Activated CD4-positive, alpha-beta memory T cell treated with anti-CD3 and anti-CD28 coated beads, Interleukin-2, amount 10 ng/mL, durations not matched to agents 7 days and 5 days (primary cell): Measurements from ENCODE around the gene CCS. TPM values are rescaled to one million over a fixed set of nuclear protein-coding genes. Genes with fewer than 3 reads are reported as not detected.

Source experiments
- CTCF ChIA-PET: fragments of 350-600 bp; sonication (Branson Sonifier 250); formaldehyde crosslinking; loops from one replicate; lab custom pipeline; 2021; ENCODE audit warnings: antibody characterized with exemption, inconsistent platforms; lab: Charles Lee
- POLR2A ChIA-PET: fragments of 350-600 bp; sonication (Branson Sonifier 250); formaldehyde crosslinking; loops from one replicate; lab custom pipeline; 2021; ENCODE audit warnings: antibody characterized with exemption; lab: Charles Lee
- DNase-seq: peaks from one replicate; pipeline ENCODE4 v3.0.0-alpha.2; 2020
- H3K27ac Mint-ChIP-seq: one replicate; pipeline ENCODE4 v1.8.0; 2021; ENCODE audit warnings: mild to moderate bottlenecking, mixed read lengths
- H3K27me3 Mint-ChIP-seq: one replicate; pipeline ENCODE4 v1.8.0; 2021; ENCODE audit warnings: mixed read lengths
- H3K36me3 Mint-ChIP-seq: one replicate; pipeline ENCODE4 v1.8.0; 2021; ENCODE audit warnings: low read depth, mixed read lengths
- H3K4me1 Mint-ChIP-seq: one replicate; pipeline ENCODE4 v1.8.0; 2021; ENCODE audit warnings: mixed read lengths
- H3K4me3 Mint-ChIP-seq: one replicate; pipeline ENCODE4 v1.8.0; 2021; ENCODE audit warnings: mild to moderate bottlenecking, mixed read lengths
- H3K9me3 Mint-ChIP-seq: one replicate; pipeline ENCODE4 v1.8.0; 2021; ENCODE audit warnings: mixed read lengths
- total RNA-seq, 2 experiments: library from RNA; stranded (reverse); gene quantifications; one replicate each; pipeline ENCODE4 v1.2.3, GENCODE V29; 2021

CCS gene
- total RNA-seq, 2 experiments from 2014 or later: 32.8 to 33.2 TPM

DNA sequence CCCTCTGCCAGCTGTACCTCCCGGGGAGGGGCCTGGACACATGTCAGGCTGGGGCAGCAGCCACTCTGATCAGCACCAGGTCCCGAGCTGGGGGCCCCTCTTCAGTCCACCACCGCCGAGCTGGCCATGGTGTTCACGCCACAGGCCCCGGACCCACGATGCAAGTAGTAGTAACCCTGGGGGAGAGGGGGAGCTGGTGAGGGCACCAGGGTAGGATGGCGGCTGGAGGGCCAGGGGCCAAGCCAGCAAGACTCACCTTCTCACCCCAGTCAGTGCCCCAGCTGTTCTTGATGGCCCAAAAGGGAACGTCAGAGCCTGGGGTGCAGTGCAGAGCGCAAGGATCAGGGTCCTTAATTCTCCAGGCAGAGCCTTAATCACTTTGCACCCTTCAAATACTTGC is 29.2 kb upstream of the CCS start:
- Mint-ChIP-seq H3K9me3 (no peaks in the 10 kb centered on the region), H3K4me3 (no peak overlapping the region), H3K27ac (no peak overlapping the region), H3K27me3 (peaks cover 14% of the 10 kb centered on the region), H3K4me1 (peaks cover 4% of the 10 kb centered on the region), H3K36me3 (no peaks in the 10 kb centered on the region)
- no peak for DNase-seq
- CTCF ChIA-PET: interaction anchor here (0.5 kb wide), 1 partner anchor 48 kb away, joined by 4 read pairs; no protein-coding TSS in a partner anchor
- POLR2A ChIA-PET: interaction anchor here (1.1 kb wide), 1 partner anchor 74 kb away, joined by 3 read pairs; no protein-coding TSS in a partner anchor

DNA sequence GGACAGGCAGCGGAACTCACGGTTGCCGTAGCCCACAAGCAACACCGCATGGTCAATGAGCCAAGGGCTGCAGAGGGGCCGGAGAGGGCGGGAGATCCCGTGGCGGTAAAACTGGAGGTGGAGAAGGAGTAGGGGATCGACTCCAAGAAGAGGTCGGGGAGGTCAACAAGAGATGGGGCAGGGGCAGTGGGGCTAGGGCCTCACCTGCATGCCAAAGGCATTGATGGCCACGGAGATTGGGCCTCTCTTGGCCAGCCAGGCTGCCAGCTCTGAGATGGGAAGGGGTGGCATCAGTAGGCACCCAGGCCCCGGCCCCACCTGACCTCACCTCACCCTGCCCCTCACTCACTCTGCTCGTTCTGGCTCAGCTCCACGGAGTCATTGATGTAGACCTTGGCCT is 28.4 kb upstream of the CCS start:
- ChIA-PET POLR2A (no interaction called here), CTCF (no interaction called here)
- no peaks in the 10 kb centered on the region for H3K36me3 Mint-ChIP-seq
- H3K9me3 Mint-ChIP-seq: no peaks in the 10 kb centered on the region
- DNase-seq: no peak
- no peak overlapping the region for H3K27ac Mint-ChIP-seq
- H3K27me3 Mint-ChIP-seq: peaks cover 17% of the 10 kb centered on the region
- H3K4me3 Mint-ChIP-seq: no peak overlapping the region
- H3K4me1 Mint-ChIP-seq: peaks cover 4% of the 10 kb centered on the region

DNA sequence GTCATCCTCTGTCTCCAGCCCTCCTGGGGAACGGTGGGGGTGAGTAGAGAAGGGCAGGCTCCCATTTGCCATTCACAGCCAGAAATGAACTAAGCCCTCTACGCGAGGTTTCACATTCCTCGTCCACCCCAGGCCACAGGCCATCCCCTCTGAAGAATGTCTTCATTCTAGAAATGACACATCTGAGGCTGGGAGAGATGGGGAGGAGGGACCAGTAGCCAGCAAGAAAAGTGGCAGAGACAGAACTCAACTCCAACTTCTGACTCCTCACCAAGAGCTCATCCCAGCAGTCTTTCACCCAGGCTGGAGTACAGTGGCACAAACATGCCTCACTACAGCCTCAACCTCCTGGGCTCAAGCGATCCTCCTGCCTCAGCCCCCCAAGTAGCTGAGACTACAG is 28.0 kb upstream of the CCS start:
- Mint-ChIP-seq H3K9me3 (no peaks in the 10 kb centered on the region), H3K36me3 (no peaks in the 10 kb centered on the region), H3K27ac (no peak overlapping the region), H3K4me1 (peaks cover 4% of the 10 kb centered on the region), H3K27me3 (peaks cover 17% of the 10 kb centered on the region), H3K4me3 (no peak overlapping the region)
- ChIA-PET CTCF (no interaction called here), POLR2A (no interaction called here)
- no peak for DNase-seq

DNA sequence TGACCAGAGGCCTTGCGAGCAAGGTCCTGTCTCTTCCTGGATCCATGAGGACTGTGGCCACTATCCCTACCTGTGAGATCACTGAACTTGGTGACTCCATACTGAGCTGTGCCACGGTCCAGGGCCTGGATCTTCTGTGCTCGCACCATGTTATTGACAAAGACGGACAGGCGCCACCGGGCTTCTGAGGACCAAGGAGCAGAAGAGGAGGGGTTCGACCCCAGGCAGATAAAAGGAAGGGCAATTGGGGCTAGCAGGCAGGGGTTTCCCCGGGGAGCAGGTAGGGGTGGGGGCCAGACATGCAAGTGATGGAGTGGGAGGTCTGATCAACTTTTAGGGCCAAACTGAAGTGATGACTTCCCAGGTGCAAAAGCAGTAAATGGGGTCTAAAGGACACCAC is 26.8 kb upstream of the CCS start:
- peaks cover 4% of the 10 kb centered on the region for H3K4me1 Mint-ChIP-seq
- H3K4me3 Mint-ChIP-seq: no peak overlapping the region
- DNase-seq: no peak
- CTCF ChIA-PET: no interaction called here
- no peaks in the 10 kb centered on the region for H3K36me3 Mint-ChIP-seq
- peaks cover 17% of the 10 kb centered on the region for H3K27me3 Mint-ChIP-seq
- no peak overlapping the region for H3K27ac Mint-ChIP-seq
- H3K9me3 Mint-ChIP-seq: no peaks in the 10 kb centered on the region
- POLR2A ChIA-PET: no interaction called here

DNA sequence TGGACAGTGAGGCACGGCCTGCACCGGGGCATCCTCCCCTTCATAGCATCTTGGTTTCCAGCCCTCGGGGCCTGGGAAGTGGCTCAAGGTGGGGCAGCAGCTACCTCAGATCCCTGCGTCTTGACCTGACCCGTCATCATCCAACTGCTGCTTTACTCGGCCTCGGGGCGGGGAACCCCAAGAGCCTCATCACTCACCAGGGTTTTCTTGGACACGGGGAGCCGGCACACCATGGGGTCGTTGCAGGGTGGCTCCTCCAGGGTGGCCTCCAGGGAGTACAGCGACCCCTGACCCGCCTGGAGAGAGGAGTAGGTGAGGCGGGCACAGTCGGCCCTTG is 25.2 kb upstream of the CCS start:
- peak overlapping the region; percentile 66 for H3K4me3 Mint-ChIP-seq
- no peak for DNase-seq
- peaks cover 4% of the 10 kb centered on the region for H3K4me1 Mint-ChIP-seq
- H3K27me3 Mint-ChIP-seq: peaks cover 17% of the 10 kb centered on the region
- ChIA-PET CTCF (interaction anchor here (1.3 kb wide), 1 partner anchor 12 kb away, joined by 3 read pairs; no protein-coding TSS in a partner anchor), POLR2A (interaction anchor here (1.4 to 1.7 kb wide), 3 partner anchors 52 to 109 kb away, joined by 3 to 4 read pairs (median 3); no protein-coding TSS in a partner anchor)
- no peaks in the 10 kb centered on the region for H3K36me3 Mint-ChIP-seq
- no peak overlapping the region for H3K27ac Mint-ChIP-seq
- no peaks in the 10 kb centered on the region for H3K9me3 Mint-ChIP-seq

DNA sequence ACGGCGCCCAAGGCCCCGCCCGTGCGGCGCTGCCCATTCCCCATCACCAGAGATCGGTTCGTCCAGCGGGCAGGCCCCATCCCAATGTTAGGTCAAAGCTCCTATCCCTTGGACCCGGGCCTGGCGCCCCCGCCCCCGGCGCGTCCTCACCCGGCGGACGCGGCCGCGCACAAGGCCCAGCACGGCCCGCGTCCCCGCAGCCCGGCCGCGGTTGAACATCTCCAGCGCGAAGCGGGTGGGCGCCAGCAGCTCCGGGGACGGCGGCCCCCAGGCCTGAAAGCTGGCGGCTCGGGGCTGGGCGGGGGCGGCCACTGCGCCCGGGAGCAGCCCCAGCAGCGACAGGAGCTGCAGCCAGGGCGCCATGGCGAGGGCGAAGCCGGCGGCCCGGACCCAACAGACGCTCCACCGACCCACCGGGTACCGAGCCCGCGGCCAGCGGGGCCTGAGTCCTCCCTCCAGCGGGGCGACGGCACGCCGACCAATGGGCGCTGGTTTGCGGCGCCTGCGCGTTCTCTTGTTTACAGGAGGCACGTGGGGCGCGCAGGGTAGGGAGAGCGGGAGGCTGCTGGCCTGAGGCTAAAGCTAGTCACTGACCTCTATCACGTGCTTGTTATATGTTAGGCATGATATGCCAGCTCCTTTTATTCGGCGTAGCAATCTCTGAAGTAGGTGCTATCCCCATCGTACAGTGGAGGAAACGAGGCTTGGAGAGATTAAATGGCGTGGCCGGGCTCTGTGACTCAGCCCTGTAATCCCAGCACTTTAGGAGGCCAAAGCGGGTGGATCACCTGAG is 24.7 kb upstream of the CCS start, which contains the start of gene CTSF:
Gene CTSF, minus strand, starts transcription at position 483 of the 793 bp plus-strand sequence. Its CDS starts 120 bp downstream, at position 363.
- H3K27me3 Mint-ChIP-seq: peaks cover 17% of the 10 kb centered on the region
- H3K36me3 Mint-ChIP-seq: no peaks in the 10 kb centered on the region
- H3K4me1 Mint-ChIP-seq: peaks cover 4% of the 10 kb centered on the region
- ChIA-PET CTCF (interaction anchor here (1.1 to 1.6 kb wide), 5 partner anchors 10 to 150 kb away, joined by 3 to 8 read pairs (median 4); partner anchors contain the start of gene RBM4B), POLR2A (interaction anchor here (1.4 to 1.7 kb wide), 6 partner anchors 13 to 109 kb away, joined by 3 to 7 read pairs (median 4); partner anchors contain the start of genes ACTN3, RBM14 and ZDHHC24)
- no peak within 1 kb of the TSS for H3K27ac Mint-ChIP-seq
- H3K4me3 Mint-ChIP-seq: peak within 1 kb of the TSS; percentile 66
- H3K9me3 Mint-ChIP-seq: no peaks in the 10 kb centered on the region
- peak; percentile 72 for DNase-seq

DNA sequence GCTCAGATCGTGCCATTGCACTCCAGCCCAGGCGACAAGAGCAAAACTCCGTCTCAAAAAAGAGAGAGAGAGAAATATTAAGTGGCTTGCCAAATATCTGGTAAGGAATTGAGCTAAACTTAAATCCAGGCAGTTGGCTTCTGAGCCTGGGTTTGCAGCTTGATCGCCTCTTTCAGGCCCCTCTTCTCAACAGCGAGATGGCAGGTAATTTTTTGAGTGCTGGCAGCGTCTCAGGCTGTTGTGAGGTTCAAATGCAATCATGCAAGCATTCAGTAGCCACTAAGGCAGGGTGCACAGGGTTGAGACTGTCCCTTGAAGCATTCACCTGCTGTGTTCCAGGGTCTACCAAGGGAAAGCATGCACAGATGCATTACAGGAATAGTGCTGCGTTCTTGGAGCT is 23.9 kb upstream of the CCS start:
- Mint-ChIP-seq H3K36me3 (no peaks in the 10 kb centered on the region), H3K27ac (no peak overlapping the region), H3K9me3 (no peaks in the 10 kb centered on the region), H3K4me1 (peaks cover 4% of the 10 kb centered on the region), H3K27me3 (peaks cover 22% of the 10 kb centered on the region), H3K4me3 (no peak overlapping the region)
- ChIA-PET CTCF (interaction anchor here (1.1 to 1.6 kb wide), 4 partner anchors 9 to 151 kb away, joined by 3 to 8 read pairs (median 6); partner anchors contain the start of gene RBM4B), POLR2A (interaction anchor here (1.5 to 1.7 kb wide), 5 partner anchors 14 to 108 kb away, joined by 3 to 7 read pairs (median 4); partner anchors contain the start of genes ACTN3, RBM14 and ZDHHC24)
- DNase-seq: no peak

DNA sequence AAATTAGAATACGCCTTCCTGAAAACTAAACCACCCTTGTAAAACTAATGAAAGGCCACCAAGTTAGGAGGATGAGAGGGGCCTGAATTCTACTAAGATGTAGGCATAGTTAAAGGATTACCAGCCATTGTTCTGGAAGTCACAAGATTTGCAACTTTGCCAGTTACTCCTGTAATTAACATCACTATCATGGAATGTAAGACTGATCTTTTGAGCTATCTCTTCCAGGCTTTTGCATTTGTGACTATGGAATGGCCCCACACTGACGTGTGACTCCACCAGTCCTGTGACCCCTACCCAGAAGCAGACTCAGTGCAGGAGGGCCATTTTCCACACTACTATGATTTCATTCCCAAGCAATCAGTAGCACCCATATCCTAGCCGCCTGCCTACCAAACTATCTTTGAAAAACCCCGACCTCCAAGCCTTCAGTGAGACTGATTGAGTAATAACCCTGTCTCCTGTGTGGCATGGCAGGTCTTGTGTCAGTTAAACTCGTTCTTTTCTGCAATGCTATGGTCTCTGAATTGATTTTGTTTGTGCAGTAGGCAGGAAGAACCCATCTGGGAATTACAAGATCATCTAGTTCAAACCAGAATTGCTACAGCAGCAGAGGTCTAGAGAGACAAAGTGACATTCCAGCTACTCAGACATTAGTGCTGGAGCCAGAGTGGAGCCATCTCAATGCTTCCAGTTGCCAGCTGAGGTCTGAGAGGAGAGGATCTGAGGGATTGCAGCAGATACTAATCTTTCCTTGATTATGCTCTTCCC is 22.7 kb upstream of the CCS start:
- ChIA-PET POLR2A (interaction anchor here (0.7 to 1.5 kb wide), 3 partner anchors 15 to 290 kb away, joined by 3 to 5 read pairs (median 4); partner anchors contain the start of genes ACTN3 and ZDHHC24), CTCF (interaction anchor here (1.4 to 1.6 kb wide), 2 partner anchors 9 to 108 kb away, joined by 4 to 8 read pairs; partner anchors contain the start of gene RBM4B)
- Mint-ChIP-seq H3K27ac (no peak overlapping the region), H3K36me3 (no peaks in the 10 kb centered on the region), H3K4me3 (no peak overlapping the region), H3K4me1 (peaks cover 4% of the 10 kb centered on the region), H3K27me3 (peaks cover 26% of the 10 kb centered on the region), H3K9me3 (no peaks in the 10 kb centered on the region)
- DNase-seq: no peak

DNA sequence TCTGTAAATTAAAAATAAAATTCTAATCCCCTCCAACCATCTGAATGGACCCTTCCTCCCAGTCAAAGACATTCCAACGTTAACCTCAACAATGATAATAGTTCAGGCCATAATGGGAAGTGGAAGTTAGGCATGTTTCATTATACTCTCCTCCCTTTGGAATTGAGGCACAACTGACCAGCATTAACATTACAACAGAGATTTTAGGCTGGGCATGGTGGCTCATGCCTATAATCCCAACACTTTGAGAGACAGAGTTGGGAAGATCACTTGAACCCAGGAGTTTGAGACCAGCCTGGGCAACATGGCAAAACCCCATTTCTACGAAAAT is 22.2 kb upstream of the CCS start:
- POLR2A ChIA-PET: no interaction called here
- H3K4me1 Mint-ChIP-seq: peaks cover 4% of the 10 kb centered on the region
- H3K36me3 Mint-ChIP-seq: no peaks in the 10 kb centered on the region
- no peaks in the 10 kb centered on the region for H3K9me3 Mint-ChIP-seq
- DNase-seq: no peak
- CTCF ChIA-PET: no interaction called here
- H3K27ac Mint-ChIP-seq: no peak overlapping the region
- no peak overlapping the region for H3K4me3 Mint-ChIP-seq
- peaks cover 26% of the 10 kb centered on the region for H3K27me3 Mint-ChIP-seq

DNA sequence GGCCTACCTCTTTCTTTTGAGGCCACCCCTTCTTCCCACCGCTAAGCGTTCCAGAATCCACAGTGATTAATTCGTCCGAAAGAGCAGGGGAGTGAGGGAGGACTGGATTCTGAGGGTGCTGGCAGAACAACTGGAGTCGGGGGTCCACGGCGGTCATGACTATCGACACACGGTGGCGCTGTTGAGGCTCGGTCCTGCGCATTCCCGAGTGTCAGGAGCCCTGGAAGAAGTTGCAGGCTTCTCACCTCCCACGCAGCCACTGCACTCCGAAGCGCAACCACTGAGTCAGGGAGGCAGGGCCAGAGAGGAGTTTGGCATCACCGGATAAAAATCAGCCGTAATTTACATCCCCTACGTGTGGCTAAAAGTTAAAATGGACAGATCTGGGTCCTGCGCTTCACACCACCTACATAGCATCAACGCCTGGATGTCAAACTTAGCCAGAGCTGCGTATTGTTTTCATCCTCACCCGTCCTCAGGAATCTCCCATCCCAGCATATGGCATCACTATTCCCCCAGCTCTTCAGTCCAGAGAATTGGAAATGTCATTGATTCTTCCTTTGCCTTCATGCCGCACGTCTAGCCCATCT is 13.9 kb upstream of the CCS start:
- H3K36me3 Mint-ChIP-seq: peaks cover 2% of the 10 kb centered on the region
- ChIA-PET POLR2A (interaction anchor here (0.9 to 1.2 kb wide), 2 partner anchors 38 to 98 kb away, joined by 5 to 12 read pairs; partner anchors contain the start of genes RBM14 and RBM4B), CTCF (interaction anchor here (0.7 to 4.9 kb wide), 7 partner anchors 10 to 99 kb away, joined by 3 to 90 read pairs (median 3); partner anchors contain the start of genes CCDC87, CCS and RBM4B)
- no peak overlapping the region for H3K4me3 Mint-ChIP-seq
- peaks cover 12% of the 10 kb centered on the region for H3K27me3 Mint-ChIP-seq
- peak; percentile 71 for DNase-seq
- no peak overlapping the region for H3K27ac Mint-ChIP-seq
- peaks cover 5% of the 10 kb centered on the region for H3K4me1 Mint-ChIP-seq
- peaks cover 5% of the 10 kb centered on the region for H3K9me3 Mint-ChIP-seq

DNA sequence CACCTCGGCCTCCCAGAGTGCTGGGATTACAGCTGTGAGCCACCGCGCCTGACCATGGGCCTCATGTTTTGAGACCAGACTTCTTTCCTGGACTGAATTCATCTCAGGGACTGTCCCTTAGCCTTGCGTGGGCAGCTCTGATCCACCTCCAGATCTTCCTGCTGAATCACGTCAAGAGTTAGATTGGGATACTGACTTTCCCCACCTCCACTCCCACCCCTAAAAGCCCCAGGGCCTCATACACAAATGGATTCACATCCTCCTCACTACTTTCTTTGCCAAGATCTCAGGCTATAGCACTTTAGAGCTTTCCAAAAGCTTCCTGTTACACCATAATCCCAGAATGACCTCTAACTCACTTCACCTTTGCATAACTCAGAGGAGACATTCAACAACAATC is 12.2 kb upstream of the CCS start:
- peaks cover 5% of the 10 kb centered on the region for H3K4me1 Mint-ChIP-seq
- ChIA-PET POLR2A (interaction anchor here (1.6 kb wide), 1 partner anchor 97 kb away, joined by 10 read pairs; the partner anchor contains the start of gene RBM4B), CTCF (interaction anchor here (0.9 to 1.8 kb wide), 7 partner anchors 10 to 102 kb away, joined by 3 to 16 read pairs (median 5); partner anchors contain the start of genes ACTN3, CCDC87, CCS and RBM4B)
- no peak overlapping the region for H3K4me3 Mint-ChIP-seq
- peaks cover 7% of the 10 kb centered on the region for H3K27me3 Mint-ChIP-seq
- H3K27ac Mint-ChIP-seq: no peak overlapping the region
- peaks cover 5% of the 10 kb centered on the region for H3K9me3 Mint-ChIP-seq
- H3K36me3 Mint-ChIP-seq: peaks cover 2% of the 10 kb centered on the region
- DNase-seq: no peak

DNA sequence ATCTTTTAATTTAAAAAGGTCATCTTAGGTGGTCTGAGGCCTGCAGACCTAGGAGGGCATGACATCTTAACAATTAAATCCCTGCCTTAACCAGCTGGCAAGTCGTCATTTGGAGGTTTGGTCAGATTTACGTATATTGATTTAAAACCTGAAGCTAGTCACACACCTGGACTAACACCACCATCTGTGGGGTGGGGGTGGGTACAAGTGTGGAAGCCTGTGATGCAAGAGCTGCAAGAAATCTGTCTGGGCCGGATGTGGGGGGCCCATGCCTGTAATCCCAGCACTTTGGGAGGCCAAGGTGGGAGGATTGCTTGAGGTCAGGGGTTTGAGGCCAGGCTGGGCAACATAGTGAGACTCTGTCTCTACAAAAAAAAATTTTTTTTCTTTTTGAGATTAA is 11.7 kb upstream of the CCS start:
- no peak overlapping the region for H3K4me3 Mint-ChIP-seq
- H3K36me3 Mint-ChIP-seq: peaks cover 2% of the 10 kb centered on the region
- peaks cover 5% of the 10 kb centered on the region for H3K9me3 Mint-ChIP-seq
- no peak overlapping the region for H3K27ac Mint-ChIP-seq
- CTCF ChIA-PET: interaction anchor here (0.9 to 1.8 kb wide), 7 partner anchors 9 to 101 kb away, joined by 3 to 16 read pairs (median 5); partner anchors contain the start of genes ACTN3, CCDC87, CCS and RBM4B
- no peak for DNase-seq
- H3K4me1 Mint-ChIP-seq: peaks cover 5% of the 10 kb centered on the region
- peaks cover 6% of the 10 kb centered on the region for H3K27me3 Mint-ChIP-seq
- POLR2A ChIA-PET: interaction anchor here (1.6 kb wide), 1 partner anchor 96 kb away, joined by 10 read pairs; the partner anchor contains the start of gene RBM4B
